HG03196 (cell line): ENCODE results near the gene NLRP6.
"Not testable (repeated sequence)": the region's sequence is repeated elsewhere in the genome, so short reads cannot be mapped to it uniquely, and the experiment has no call there.

Experiments used
- ATAC-seq: cut with Tn5 transposase; IDR thresholded peaks from one replicate; pipeline ENCODE4 v1.9.1; 2021; ENCODE audit not compliant: unreplicated experiment

Gene NLRP6

DNA sequence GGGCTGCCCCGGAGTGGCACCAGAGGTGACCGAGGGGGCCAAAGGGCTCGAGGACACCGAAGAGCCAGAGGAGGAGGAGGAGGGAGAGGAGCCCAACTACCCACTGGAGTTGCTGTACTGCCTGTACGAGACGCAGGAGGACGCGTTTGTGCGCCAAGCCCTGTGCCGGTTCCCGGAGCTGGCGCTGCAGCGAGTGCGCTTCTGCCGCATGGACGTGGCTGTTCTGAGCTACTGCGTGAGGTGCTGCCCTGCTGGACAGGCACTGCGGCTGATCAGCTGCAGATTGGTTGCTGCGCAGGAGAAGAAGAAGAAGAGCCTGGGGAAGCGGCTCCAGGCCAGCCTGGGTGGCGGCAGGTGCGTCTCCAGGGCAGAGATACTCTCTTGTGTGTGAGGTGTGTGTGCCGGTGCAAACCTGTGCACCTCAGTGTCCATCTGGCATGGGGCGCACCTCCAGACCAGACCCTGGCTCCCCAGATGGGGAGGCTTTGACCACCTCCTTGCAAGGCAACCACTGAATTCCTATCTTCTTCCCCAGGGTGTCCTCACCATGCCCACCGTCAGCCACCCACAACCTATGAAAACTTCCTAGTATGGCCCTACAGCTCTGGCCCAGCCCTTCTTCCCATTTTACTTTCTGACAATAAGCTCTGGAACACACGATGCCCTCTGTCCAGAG, 3.4 kb downstream of the NLRP6 start:
- ATAC-seq: no peak

- ATAC-seq: no peak
These were observed 4.0 kb downstream of the NLRP6 start for GRCh38 chr11:282171-282570.

DNA sequence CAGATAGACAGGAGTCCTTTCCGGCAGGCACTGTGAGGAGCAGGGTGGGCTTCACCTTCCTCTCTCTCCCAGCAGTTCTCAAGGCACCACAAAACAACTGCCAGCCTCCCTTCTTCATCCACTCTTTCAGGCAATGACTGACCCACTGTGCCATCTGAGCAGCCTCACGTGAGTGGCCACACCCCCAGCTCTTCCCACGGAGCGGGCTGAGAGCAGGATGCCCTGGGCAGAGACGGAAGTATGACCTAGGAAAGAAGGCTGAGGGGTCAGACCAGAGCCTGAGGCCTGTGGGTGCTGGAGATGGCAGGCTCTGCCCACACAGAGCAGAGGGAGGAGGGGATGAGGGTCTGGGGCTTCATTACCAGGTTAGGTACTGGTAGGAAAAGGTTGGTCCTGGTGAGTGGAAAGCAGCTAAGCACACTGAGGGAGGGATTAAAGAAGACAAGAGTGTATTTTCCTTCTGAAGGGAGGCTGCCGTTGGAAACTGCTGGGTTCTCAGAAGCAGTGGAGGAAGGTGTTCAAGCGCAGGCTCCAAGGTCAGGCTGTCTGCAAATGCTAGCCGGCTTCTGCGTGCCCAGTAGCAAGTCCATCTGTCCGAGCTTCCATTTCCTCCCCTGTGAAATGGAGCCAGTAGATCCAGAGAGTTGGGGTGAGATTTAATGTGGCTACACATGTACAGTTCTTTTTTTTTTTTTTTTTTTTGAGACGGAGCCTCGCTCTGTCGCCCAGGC, 4.6 kb downstream of the NLRP6 start:
- ATAC-seq: no peak

DNA sequence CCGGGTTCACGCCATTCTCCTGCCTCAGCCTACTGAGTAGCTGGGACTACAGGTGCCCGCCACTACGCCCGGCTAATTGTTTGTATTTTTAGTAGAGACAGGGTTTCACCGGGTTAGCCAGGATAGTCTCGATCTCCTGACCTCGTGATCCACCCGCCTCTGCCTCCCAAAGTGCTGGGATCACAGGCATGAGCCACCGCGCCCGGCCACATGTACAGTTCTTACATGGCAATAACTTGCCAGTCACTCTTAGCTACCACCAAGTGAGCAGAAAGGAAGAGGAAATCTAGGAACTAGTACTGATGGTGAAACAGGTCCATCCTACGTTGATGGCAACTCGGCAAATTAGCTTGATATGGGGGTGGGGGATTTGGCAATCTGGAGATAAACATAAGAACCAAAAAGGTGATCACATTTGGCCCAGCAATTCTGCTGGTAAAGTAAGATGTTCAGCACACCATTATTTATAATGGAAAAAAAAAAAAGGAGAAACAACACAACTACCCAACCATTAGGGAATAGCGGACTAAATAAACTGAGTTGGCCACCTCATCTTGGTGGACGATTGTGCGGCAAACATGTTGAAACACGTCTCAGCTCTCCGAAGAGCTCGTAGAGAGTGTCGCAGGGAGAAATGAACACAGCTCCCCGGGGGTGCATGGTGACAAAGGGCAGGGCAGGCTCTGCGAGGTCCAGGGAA, 5.3 kb downstream of the NLRP6 start:
- no peak for ATAC-seq

- ATAC-seq: no peak
These were observed 6.2 kb downstream of the NLRP6 start for GRCh38 chr11:284105-285020.

- ATAC-seq: no peak
These were observed 7.0 kb downstream of the NLRP6 start for GRCh38 chr11:285021-285893.

GRCh38 chr11:285894-286220, 7.7 kb downstream of the NLRP6 start:
- no peak for ATAC-seq

DNA sequence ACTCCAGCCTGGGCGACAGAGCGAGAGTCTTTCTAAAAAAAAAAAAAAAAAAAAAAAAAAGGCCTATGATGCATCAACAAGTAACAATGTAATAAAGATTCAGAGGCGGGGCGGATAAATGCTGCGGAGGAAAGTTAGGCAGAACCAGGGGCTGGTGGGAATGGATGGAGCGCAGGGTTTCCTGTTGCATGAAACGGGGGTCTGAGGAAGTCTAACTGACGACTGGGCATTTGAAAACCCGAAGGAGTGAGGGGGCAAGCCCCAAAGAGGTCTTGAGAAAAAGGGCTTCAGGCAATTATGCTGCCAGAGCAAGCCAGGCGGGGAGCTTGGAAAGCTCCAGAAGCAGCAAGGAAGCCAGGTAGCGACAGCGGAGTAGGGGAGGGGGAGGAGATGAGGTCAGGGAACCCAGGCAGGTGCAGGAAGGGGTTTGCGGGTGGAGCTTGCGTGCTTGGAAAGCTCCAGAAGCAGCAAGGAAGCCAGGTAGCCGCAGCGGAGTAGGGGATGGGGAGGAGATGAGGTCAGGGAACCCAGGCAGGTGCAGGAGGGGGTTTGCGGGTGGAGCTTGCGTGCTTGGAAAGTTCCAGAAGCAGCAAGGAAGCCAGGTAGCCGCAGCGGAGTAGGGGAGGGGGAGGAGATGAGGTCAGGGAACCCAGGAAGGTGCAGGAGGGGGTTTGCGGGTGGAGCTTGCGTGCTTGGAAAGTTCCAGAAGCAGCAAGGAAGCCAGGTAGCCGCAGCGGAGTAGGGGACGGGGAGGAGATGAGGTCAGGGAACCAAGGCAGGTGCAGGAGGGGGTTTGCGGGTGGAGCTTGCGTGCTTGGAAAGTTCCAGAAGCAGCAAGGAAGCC, 9.0 kb downstream of the NLRP6 start:
- ATAC-seq: not testable (repeated sequence)

DNA sequence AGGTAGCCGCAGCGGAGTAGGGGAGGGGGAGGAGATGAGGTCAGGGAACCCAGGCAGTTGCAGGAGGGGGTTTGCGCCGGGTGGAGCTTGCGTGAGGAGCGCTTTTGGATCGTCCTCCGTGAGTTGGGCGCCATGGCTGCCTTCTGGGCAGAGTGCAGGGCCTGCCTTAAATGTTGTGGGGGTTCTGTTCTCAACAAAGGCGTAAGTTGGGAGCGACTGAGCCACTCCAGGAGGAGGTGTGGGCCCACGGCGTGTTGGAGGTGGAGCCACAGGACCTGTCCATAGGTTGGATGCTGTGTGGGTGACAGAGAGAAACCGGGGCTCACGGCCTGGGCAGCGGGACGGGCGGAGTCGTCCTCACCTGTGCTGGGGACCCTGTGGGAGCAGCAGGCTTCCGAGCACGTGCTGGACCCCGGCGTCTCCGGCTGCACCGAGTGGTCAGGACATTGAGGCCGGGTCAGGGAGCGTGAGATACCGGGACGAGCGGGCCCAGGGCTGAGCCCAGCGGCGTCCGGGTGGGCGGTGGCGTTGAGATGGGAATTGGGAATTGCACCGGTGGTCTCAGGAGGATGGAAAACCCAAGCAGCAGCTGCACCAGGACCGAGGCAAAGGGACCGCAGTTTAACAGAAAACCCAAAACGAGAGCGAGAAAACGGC, 9.7 kb downstream of the NLRP6 start:
- no peak for ATAC-seq

DNA sequence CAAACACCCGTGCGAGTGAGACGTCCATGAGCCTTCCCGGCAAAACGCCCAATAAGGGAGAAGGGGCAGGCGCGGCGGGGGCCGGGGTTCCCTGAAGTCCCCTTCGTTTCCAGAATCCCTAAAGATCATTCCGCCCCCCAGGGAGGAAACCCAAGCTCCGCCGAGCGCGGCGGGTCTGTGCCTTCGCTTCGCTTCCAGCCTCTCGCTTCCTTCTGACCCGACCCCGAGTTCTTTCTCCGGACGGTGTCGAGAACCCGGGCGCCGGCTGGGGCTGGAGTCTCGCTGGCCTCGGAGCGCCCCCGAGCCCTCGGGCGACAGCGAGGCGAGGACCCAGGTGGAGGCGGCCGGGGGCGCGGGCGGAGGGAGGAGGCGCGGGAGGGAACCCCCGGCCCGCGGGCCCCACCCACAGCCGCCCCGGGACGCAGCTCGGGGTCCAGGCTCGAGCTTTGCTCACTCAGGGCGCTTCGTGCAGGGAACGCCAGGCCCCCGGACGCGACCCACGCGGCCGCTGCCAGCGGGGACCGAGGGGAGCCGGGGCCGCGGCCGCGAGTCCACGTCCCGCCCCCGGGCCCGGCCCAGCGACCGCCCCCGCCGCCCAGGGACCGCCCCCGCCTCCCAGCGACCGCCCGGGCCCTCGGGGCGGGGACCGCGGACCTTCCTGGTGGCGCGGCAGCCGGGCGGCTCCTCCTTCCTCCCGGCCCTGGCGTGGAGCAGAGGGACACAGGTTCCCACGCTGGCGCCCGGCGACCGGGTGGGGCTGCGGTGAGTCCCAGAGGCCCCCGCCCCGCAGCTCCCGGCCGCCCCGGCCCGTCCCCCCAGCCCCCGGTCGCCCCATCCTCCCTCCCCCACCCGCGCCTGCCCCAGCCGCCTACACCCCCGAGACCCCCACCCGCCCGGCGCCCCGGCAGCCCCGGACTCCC, 10.5 kb downstream of the NLRP6 start, which contains the start of gene PGGHG:
Gene PGGHG (plus strand): TSS at position 649 of the 920 bp plus-strand sequence. CDS start 691 bp downstream, outside the sequence.
- ATAC-seq: peak; percentile 58

DNA sequence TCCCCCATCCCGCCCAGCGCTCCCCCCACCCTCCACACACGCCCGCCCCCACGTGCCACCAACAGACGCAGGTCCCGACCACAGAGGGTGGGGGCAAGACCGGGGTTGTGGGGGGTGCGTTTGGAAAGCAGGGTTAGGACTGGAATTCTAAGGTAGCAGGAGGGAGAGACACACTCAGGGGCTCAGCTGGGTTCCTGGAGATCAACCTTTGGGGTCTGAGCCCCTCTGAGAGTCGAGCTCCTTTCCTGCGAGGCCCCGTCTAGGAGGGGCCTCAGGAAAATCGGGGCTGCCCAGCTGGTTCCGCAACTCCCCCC, 11.1 kb downstream of the NLRP6 start:
- no peak for ATAC-seq

DNA sequence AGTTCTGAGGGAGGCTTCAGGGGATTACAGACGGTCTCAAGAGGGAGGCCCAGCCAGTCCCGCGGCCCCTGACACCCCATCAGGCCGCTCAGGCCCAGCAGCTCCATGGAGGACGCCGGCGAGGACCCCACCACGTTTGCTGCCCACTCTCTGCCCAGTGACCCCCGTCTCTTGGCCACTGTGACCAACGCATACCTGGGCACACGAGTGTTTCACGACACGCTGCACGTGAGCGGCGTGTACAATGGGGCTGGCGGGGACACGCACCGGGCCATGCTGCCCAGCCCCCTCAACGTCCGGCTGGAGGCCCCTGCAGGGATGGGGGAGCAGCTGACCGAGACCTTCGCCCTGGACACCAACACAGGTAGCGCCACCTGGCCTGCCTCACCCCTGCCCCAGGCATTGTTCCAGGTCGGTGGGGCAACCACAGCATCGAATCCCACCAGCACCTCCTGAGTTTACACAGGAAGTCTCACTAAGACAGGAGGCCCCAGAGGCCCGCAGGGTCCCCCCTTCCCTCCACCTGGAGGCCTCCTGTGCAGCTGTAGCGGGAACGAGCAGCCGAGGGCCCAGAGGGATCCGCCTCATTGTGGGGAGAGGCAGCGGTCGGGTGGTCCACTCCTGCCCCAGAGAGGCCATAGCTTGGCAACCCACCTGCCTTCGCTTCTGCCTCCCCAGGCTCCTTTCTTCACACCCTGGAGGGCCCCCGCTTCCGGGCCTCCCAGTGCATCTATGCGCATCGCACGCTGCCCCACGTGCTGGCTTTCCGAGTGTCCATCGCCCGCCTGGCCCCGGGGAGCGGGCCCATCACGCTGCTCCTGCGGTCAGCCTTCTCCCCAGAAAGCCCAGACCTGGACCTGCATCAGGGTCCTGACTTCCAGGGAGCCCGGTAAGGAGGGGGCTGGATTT, 11.8 kb downstream of the NLRP6 start:
- ATAC-seq: no peak

DNA sequence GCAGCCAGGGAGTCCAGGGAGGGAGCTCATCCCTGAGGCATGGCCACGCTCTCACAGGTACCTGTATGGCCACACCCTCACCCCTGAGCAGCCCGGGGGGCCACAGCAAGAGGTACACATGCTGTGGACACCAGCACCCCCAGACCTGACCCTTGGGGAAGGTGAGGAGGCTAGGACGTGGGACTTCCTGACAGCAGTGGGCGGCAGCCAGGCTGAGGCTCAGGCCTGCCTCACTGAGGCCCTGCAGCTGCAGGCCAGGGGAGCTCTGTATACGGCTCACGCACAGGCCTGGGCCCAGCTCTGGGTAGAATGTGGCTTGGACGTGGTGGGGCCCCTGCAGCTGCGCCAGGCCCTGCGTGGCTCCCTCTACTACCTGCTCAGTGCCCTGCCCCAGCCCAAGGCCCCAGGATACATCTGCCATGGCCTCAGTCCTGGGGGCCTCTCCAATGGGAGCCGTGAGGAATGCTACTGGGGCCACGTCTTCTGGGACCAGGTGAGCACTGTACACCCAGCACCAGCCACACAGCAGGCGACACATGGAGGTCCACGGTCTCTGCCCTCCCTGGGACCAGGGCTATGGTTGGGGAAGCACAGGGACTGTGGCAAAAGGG, 12.5 kb downstream of the NLRP6 start:
- no peak for ATAC-seq

GRCh38 chr11:291281-292210, 13.3 kb downstream of the NLRP6 start:
- no peak for ATAC-seq
